SK-N-SH (cell line): ENCODE data around the gene IPO11.

Experiments used
- EP300 ChIP-seq, 2 experiments: IDR thresholded peaks; 2 replicates each; pipeline versions ENCODE4 v1.4.0 to v1.6.1; 2012; ENCODE audit warnings: borderline replicate concordance in 1 of 2, low read depth in 1 of 2, low read length in 1 of 2
- EZH2phosphoT487 ChIP-seq: fragments of 200-600 bp; sonication (generic); IDR thresholded peaks from 2 replicates; pipeline ENCODE4 v1.6.1; 2017; ENCODE audit warnings: low read depth, mixed run types, mild to moderate bottlenecking, antibody characterized with exemption, moderate library complexity, borderline replicate concordance
- RAD21 ChIP-seq: IDR thresholded peaks from 2 replicates; pipeline ENCODE4 v1.6.1; 2012; ENCODE audit warnings: mild to moderate bottlenecking, low read length
- RXRA ChIP-seq: IDR thresholded peaks from 2 replicates; pipeline ENCODE4 v1.4.0; 2012; ENCODE audit warnings: low read depth, mild to moderate bottlenecking, borderline replicate concordance
- TF ChIP-seq, protein P1 (sequence below): fragments of 200-600 bp; sonication (generic); IDR thresholded peaks from 2 replicates; pipeline ENCODE4 v1.6.1; 2017; ENCODE audit warnings: antibody characterized with exemption, mild to moderate bottlenecking, moderate library complexity

DNA sequence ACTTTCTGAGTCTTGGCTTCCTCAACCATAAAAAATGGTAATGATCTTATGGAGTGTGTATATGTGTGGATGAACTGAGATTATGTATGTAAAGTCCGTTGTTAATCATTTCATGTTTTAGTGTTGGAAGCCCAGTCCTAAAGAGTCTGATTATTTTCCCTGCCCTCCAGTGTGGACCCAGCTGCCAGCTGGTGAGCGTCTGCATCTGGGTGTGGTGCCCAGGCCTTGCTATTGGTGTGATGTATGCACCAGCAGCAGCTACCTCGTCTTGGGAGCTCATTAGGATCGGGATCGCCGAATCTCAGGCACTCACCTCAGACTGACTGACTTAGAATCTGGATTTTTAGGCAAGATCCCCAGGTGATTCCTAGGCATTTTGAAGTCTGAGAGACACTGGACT is 229.9 kb downstream of the IPO11 start:
- TF ChIP-seq EZH2phosphoT487: no peak
- TF ChIP-seq, protein P1, sequence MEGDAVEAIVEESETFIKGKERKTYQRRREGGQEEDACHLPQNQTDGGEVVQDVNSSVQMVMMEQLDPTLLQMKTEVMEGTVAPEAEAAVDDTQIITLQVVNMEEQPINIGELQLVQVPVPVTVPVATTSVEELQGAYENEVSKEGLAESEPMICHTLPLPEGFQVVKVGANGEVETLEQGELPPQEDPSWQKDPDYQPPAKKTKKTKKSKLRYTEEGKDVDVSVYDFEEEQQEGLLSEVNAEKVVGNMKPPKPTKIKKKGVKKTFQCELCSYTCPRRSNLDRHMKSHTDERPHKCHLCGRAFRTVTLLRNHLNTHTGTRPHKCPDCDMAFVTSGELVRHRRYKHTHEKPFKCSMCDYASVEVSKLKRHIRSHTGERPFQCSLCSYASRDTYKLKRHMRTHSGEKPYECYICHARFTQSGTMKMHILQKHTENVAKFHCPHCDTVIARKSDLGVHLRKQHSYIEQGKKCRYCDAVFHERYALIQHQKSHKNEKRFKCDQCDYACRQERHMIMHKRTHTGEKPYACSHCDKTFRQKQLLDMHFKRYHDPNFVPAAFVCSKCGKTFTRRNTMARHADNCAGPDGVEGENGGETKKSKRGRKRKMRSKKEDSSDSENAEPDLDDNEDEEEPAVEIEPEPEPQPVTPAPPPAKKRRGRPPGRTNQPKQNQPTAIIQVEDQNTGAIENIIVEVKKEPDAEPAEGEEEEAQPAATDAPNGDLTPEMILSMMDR: no peak
- TF ChIP-seq EP300 (IDR thresholded peaks at IDR 0.05; ENCODE audit: borderline replicate concordance in 1 of 2, low read depth in 1 of 2, low read length in 1 of 2): no peak
- TF ChIP-seq RAD21: no peak
- TF ChIP-seq RXRA: no peak
